ENCODE data around the gene HNRNPUL2.
"Not testable (repeated sequence)": the region's sequence is repeated elsewhere in the genome, so short reads cannot be mapped to it uniquely, and the experiment has no call there.

Gene HNRNPUL2

GRCh38 chr11:62747475-62748160 lies 20.4 kb upstream of the HNRNPUL2 start:
- DNase-seq (ENCODE audit: low read depth), result no peak
- H3K4me3 ChIP-seq (ENCODE audit: low read depth, low read length), result no peak overlapping the region
- no peak for TF ChIP-seq CTCF (IDR thresholded peaks at IDR 0.05; ENCODE audit: insufficient read depth, low read depth, low read length, missing control alignments)

DNA sequence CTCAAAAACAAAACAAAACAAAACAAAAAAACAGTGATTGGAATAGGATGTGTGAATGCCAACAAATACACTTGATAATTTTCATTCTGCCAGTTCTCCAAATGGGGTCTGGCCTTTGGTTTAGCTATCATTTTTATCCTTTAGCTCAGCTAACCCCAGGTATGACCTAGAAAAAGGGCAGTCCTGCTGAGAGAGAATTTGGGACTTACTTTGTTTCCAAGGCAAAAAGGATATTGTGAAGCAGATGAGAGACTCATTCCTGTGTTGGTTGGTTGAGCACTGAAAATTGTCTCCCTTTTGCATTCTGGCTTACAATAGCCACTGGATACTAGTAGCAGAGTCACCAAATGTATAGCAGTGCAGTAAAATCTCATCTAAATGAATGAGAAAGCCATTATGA lies 9.9 kb upstream of the HNRNPUL2 start:
- TF ChIP-seq CTCF (IDR thresholded peaks at IDR 0.05; ENCODE audit: insufficient read depth, low read depth, low read length, missing control alignments), result no peak
- H3K4me3 ChIP-seq (ENCODE audit: low read depth, low read length), result no peak overlapping the region
- no peak for DNase-seq (ENCODE audit: low read depth)

- TF ChIP-seq CTCF (IDR thresholded peaks at IDR 0.05; ENCODE audit: insufficient read depth, low read depth, low read length, missing control alignments), result no peak
- DNase-seq (ENCODE audit: low read depth), result peak; percentile 34
- H3K4me3 ChIP-seq (ENCODE audit: low read depth, low read length), result no peak overlapping the region
Observed at GRCh38 chr11:62732830-62733229, 5.6 kb upstream of the HNRNPUL2 start.

DNA sequence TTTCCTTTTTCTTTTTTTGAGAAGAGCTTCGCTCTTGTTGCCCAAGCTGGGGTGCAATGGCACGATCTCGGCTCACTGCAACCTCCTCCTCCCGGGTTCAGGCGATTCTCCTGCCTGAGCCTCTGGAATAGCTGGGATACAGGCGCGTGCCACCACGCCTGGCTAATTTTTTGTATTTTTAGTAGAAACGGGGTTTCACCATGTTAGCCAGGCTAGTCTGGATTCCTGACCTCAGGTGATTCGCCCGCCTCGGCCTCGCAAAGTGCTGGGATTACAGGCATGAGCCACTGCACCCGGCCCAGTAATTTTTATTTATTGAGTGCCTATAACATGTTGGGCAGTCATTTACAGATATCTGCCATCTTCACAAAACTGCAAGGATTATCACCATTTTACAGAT lies 2.8 kb upstream of the HNRNPUL2 start:
- H3K4me3 ChIP-seq (ENCODE audit: low read depth, low read length), result peak overlapping the region; percentile 93
- not testable (repeated sequence) for DNase-seq (ENCODE audit: low read depth)

DNA sequence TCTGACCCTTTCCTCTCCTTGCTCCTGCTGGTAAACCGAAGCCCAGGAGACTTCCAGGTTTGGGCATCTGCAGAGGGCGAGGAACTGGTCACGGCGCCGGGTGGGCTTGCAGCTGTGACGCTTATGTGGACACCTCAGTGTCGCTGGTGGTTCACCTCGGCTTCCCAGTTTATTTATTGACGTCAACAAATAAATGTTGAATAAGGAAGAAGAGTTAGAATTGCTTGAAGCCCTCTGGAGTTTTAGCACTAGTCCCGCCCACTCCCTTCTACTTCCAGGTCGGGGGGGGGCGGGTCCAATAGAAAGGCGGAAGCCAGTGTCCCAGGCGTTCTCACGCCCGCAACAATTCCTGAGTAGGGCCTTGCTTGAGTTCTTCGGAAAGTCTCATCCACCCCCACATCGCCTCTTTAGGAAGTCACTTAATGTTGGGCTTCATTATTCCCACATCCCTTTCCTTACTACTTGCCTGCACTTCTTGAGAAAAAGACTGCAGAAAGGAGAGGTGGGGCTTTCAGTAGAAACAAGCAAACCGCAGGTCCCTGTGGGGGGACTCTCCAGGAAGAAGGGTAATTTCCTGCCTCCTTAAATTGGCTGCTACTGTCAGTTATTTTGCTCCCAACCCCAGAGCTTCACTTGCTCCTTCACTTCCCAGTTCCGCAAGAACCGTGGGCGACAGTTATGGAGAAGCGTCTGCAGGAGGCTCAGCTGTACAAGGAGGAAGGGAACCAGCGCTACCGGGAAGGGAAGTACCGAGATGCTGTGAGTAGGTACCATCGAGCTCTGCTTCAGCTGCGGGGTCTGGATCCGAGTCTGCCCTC lies 1.1 kb upstream of the HNRNPUL2 start, which contains the start of gene TTC9C:
Gene TTC9C (plus strand): TSS at position 316 of the 818 bp plus-strand sequence. CDS start 363 bp downstream, at position 679.
- TF ChIP-seq CTCF (IDR thresholded peaks at IDR 0.05; ENCODE audit: insufficient read depth, low read depth, low read length, missing control alignments), result no peak
- peak within 1 kb of the TSS; percentile 99 for H3K4me3 ChIP-seq (ENCODE audit: low read depth, low read length)
- peak; percentile 89 for DNase-seq (ENCODE audit: low read depth)

- peak; percentile 98 for DNase-seq (ENCODE audit: low read depth)
- TF ChIP-seq CTCF (IDR thresholded peaks at IDR 0.05; ENCODE audit: insufficient read depth, low read depth, low read length, missing control alignments), result no peak
- H3K4me3 ChIP-seq (ENCODE audit: low read depth, low read length), result peak overlapping the region; percentile 93
Observed at GRCh38 chr11:62727872-62728170, 564 bp upstream of the HNRNPUL2 start.

DNA sequence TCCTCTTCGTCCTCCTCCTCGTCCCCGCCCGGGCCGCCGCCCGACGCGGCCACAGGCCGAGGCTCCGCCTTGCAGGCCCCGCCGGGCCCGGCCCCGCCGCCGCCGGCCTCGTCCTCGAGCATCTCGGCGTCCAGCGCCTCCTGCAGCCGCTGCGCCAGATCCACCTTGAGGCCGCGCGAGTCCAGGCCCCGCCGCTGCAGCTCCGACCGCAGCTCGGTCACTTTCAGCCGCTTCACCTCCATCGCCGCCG lies 417 bp downstream of the HNRNPUL2 start:
- H3K4me3 ChIP-seq (ENCODE audit: low read depth, low read length), result peak overlapping the region; percentile 99
- no peak for TF ChIP-seq CTCF (IDR thresholded peaks at IDR 0.05; ENCODE audit: insufficient read depth, low read depth, low read length, missing control alignments)
- DNase-seq (ENCODE audit: low read depth), result no peak

Data from GM12865 (cell line).